GM20431 (cell line): ENCODE measurements around the gene RPN2.

ENCODE experiments used
- in situ Hi-C: fragments of 300-500 bp; cut with MseI, MboI; formaldehyde crosslinking; loops from one replicate; pipeline ENCODE4 v1.15.0; 2020; ENCODE audit warnings: low sequenced_read_pairs; ENCODE audit not compliant: unreplicated experiment

Gene RPN2

GRCh38 chr20:37260923-37261322, 81.8 kb downstream of the RPN2 start:
- in situ Hi-C loops, result loop anchor here (10.0 kb wide), 1 partner anchor 274 kb away; no protein-coding TSS in a partner anchor

GRCh38 chr20:37261714-37262113, 82.6 kb downstream of the RPN2 start, which contains the start of gene GHRH:
TSS of gene GHRH (minus strand) at chr20:37261814. CDS start at chr20:37256889, 4,925 bp downstream.
- in situ Hi-C loops, result loop anchor here (10.0 kb wide), 1 partner anchor 273 kb away; no protein-coding TSS in a partner anchor

GRCh38 chr20:37262505-37262904, 83.4 kb downstream of the RPN2 start:
- in situ Hi-C loops, result loop anchor here (10.0 kb wide), 1 partner anchor 272 kb away; no protein-coding TSS in a partner anchor

GRCh38 chr20:37263686-37264085, 84.6 kb downstream of the RPN2 start:
- in situ Hi-C loops, result loop anchor here (10.0 kb wide), 1 partner anchor 271 kb away; no protein-coding TSS in a partner anchor

- in situ Hi-C loops, result loop anchor here (10.0 kb wide), 1 partner anchor 270 kb away; no protein-coding TSS in a partner anchor
Observed at GRCh38 chr20:37265152-37265551, 86.0 kb downstream of the RPN2 start.

- in situ Hi-C loops, result loop anchor here (10.0 kb wide), 1 partner anchor 268 kb away; no protein-coding TSS in a partner anchor
Observed at GRCh38 chr20:37266940-37267666, 88.0 kb downstream of the RPN2 start.

GRCh38 chr20:37267667-37268313, 88.7 kb downstream of the RPN2 start:
- in situ Hi-C loops, result loop anchor here (10.0 kb wide), 1 partner anchor 267 kb away; no protein-coding TSS in a partner anchor

GRCh38 chr20:37270576-37271420, 91.7 kb downstream of the RPN2 start:
- in situ Hi-C loops, result loop anchor here (10.0 kb wide), 1 partner anchor 114 kb away; no protein-coding TSS in a partner anchor

- in situ Hi-C loops, result loop anchor here (10.0 kb wide), 1 partner anchor 113 kb away; no protein-coding TSS in a partner anchor
Observed at GRCh38 chr20:37271421-37271768, 92.3 kb downstream of the RPN2 start.

GRCh38 chr20:37273988-37274387, 94.9 kb downstream of the RPN2 start:
- in situ Hi-C loops, result loop anchor here (10.0 kb wide), 1 partner anchor 111 kb away; no protein-coding TSS in a partner anchor

- in situ Hi-C loops, result loop anchor here (10.0 kb wide), 1 partner anchor 110 kb away; no protein-coding TSS in a partner anchor
Observed at GRCh38 chr20:37274851-37275524, 95.9 kb downstream of the RPN2 start.

GRCh38 chr20:37276494-37277252, 97.5 kb downstream of the RPN2 start:
- in situ Hi-C loops, result loop anchor here (10.0 kb wide), 1 partner anchor 108 kb away; no protein-coding TSS in a partner anchor

- in situ Hi-C loops, result loop anchor here (10.0 kb wide), 1 partner anchor 108 kb away; no protein-coding TSS in a partner anchor
Observed at GRCh38 chr20:37277253-37277593, 98.1 kb downstream of the RPN2 start.

GRCh38 chr20:37278966-37279590, 99.9 kb downstream of the RPN2 start:
- in situ Hi-C loops, result loop anchor here (10.0 kb wide), 1 partner anchor 106 kb away; no protein-coding TSS in a partner anchor

- in situ Hi-C loops, result loop anchor here (10.0 kb wide), 1 partner anchor 105 kb away; no protein-coding TSS in a partner anchor
Observed at GRCh38 chr20:37279820-37280219, 100.7 kb downstream of the RPN2 start.

GRCh38 chr20:37280403-37280802, 101.3 kb downstream of the RPN2 start:
- in situ Hi-C loops, result no loop called here

- in situ Hi-C loops, result no loop called here
Observed at GRCh38 chr20:37282556-37282955, 103.4 kb downstream of the RPN2 start.
